Motor neuron (in vitro differentiated cells): ENCODE results near the gene ZNF593OS. TPM values are rescaled to one million over a fixed set of nuclear protein-coding genes. Genes with fewer than 3 reads are reported as not detected.

Experiments used
- ATAC-seq, 8 experiments: fragments of 200-7000 bp; cut with Tn5 transposase; replicated peaks in 6 of 8; 2 replicates each; pipeline ENCODE4 v1.8.0; 2021; ENCODE audit warnings: mild to moderate bottlenecking in 8 of 8, moderate library complexity in 8 of 8
- H3K27ac ChIP-seq, 2 donors: fragments of 250-450 bp; sonication (Bioruptor Pico); 2 replicates each; pipeline ENCODE4 v1.9.0; 2021; ENCODE audit warnings: antibody characterized with exemption in 2 of 2, mild to moderate bottlenecking in 2 of 2, moderate library complexity in 1 of 2
- H3K4me1 ChIP-seq, 2 donors: fragments of 250-450 bp; sonication (Bioruptor Pico); replicated peaks in 1 of 2; 2 replicates each; pipeline ENCODE4 v1.6.1; 2021; ENCODE audit warnings: antibody characterized with exemption in 2 of 2, mild to moderate bottlenecking in 2 of 2, moderate library complexity in 1 of 2
- H3K4me3 ChIP-seq, 5 donors: fragments of 250-450 bp; sonication (Bioruptor Pico); 2 replicates each; pipeline ENCODE4 v1.9.0; 2021; ENCODE audit warnings: antibody characterized with exemption in 5 of 5, mild to moderate bottlenecking in 5 of 5, moderate library complexity in 4 of 5
- WGBS, 10 experiments: fragments of 450-650 bp; shearing (Covaris generic); methylation state at CpG; one replicate each; pipeline ENCODE4 v1.0.0; 2022; 5-methylcytosine and 5-hydroxymethylcytosine counted together
- in situ Hi-C, 9 experiments: fragments of 400-800 bp; cut with MboI; loops; one replicate each; pipeline ENCODE4 v1.15.0; 2021; ENCODE audit warnings: low sequenced_read_pairs in 9 of 9, low pct_unique_long_range_greater_than_20kb in 2 of 9; ENCODE audit not compliant: unreplicated experiment in 9 of 9
- total RNA-seq, 8 experiments: library from RNA; unstranded; fragments of 300-600 nt; gene quantifications; 2 replicates each; pipeline versions ENCODE4 v1.2.3 to v1.2.4, GENCODE V29; 2022

ZNF593OS gene
- total RNA-seq, 8 experiments from 2014 or later: 0.54 to 5.7 (median 3.5) TPM

GRCh38 chr1:26161415-26162219, 10.0 kb downstream of the ZNF593OS start:
- in situ Hi-C loops: no loop called here
- Histone ChIP-seq H3K4me1 (peaks cover 30 to 57% of the 10 kb centered on the region in 2 donors), H3K4me3 (peak overlapping the region; percentile 22 to 39 (median 26)), H3K27ac (peak overlapping the region in 1 of 2 donors; percentile 1)
- peak; percentile 60 to 75 (median 68) for ATAC-seq
- WGBS, 10 experiments: 0 to 24% (median 5%) methylated on average over 2 to 19 of the region's 98 CpGs; no CpG with 5 or more reads in 4 of the 10 experiments

GRCh38 chr1:26160527-26161414, 10.9 kb downstream of the ZNF593OS start:
- WGBS, 10 experiments: 25 to 100% (median 63%) methylated on average over 1 to 12 of the region's 18 CpGs; no CpG with 5 or more reads in 3 of the 10 experiments
- Histone ChIP-seq H3K4me1 (peaks cover 38 to 66% of the 10 kb centered on the region in 2 donors), H3K4me3 (peak overlapping the region; percentile 22 to 39 (median 26)), H3K27ac (no peak overlapping the region)
- in situ Hi-C loops: no loop called here
- ATAC-seq: peak in 2 of 8 experiments; percentile 16 to 18

- Histone ChIP-seq H3K4me3 (no peak overlapping the region), H3K27ac (no peak overlapping the region), H3K4me1 (peaks cover 49 to 68% of the 10 kb centered on the region in 2 donors)
- in situ Hi-C loops: loop anchor here in 2 of 9 experiments (10.0 kb wide), 1 partner anchor 55 kb away; no protein-coding TSS in a partner anchor
- WGBS, 10 experiments: 0 to 100% (median 31%) methylated on average over 1 to 4 of the region's 4 CpGs; no CpG with 5 or more reads in 4 of the 10 experiments
- ATAC-seq: no peak
These were observed 11.9 kb downstream of the ZNF593OS start for GRCh38 chr1:26159743-26160039.

- in situ Hi-C loops: loop anchor here in 2 of 9 experiments (10.0 kb wide), 1 partner anchor 54 kb away; no protein-coding TSS in a partner anchor
- peak in 2 of 8 experiments; percentile 3 to 10 for ATAC-seq
- no peak within 1 kb of the TSS for H3K27ac ChIP-seq
These were observed 12.5 kb downstream of the ZNF593OS start, which contains the start of gene FAM110D for GRCh38 chr1:26158908-26159742. Gene FAM110D (plus strand): TSS chr1:26159079. CDS start chr1:26161292, 2,213 bp downstream.

GRCh38 chr1:26158271-26158907, 13.2 kb downstream of the ZNF593OS start:
- no peak overlapping the region for H3K27ac ChIP-seq
- peaks cover 47 to 63% of the 10 kb centered on the region in 2 donors for H3K4me1 ChIP-seq
- 58 to 100% (median 70%) methylated on average over 1 to 5 of the region's 5 CpGs; no CpG with 5 or more reads in 5 of the 10 experiments for WGBS, 10 experiments
- ATAC-seq: no peak
- in situ Hi-C loops: loop anchor here in 2 of 9 experiments (10.0 kb wide), 1 partner anchor 54 kb away; no protein-coding TSS in a partner anchor
- H3K4me3 ChIP-seq: no peak overlapping the region

More at GRCh38 chr1:26158908-26159742, 12.5 kb downstream of the ZNF593OS start, which contains the start of gene FAM110D:
- no peak within 1 kb of the TSS for H3K4me3 ChIP-seq
- WGBS, 10 experiments: 0 to 67% (median 27%) methylated on average over 1 to 5 of the region's 6 CpGs; no CpG with 5 or more reads in 4 of the 10 experiments
- peaks cover 47 to 69% of the 10 kb centered on the region in 2 donors for H3K4me1 ChIP-seq

- 0 to 60% (median 52%) methylated on average over 2 to 3 of the region's 12 CpGs; no CpG with 5 or more reads in 7 of the 10 experiments for WGBS, 10 experiments
- in situ Hi-C loops: loop anchor here in 2 of 9 experiments (10.0 kb wide), 1 partner anchor 52 kb away; no protein-coding TSS in a partner anchor
- peaks cover 47 to 60% of the 10 kb centered on the region in 2 donors for H3K4me1 ChIP-seq
- no peak overlapping the region for H3K4me3 ChIP-seq
- H3K27ac ChIP-seq: no peak overlapping the region
- ATAC-seq: peak in 3 of 8 experiments; percentile 4 to 50 (median 14)
These were observed 15.2 kb downstream of the ZNF593OS start for GRCh38 chr1:26156285-26157038.

GRCh38 chr1:26155370-26156284, 16.0 kb downstream of the ZNF593OS start:
- in situ Hi-C loops: loop anchor here in 2 of 9 experiments (10.0 kb wide), 1 partner anchor 51 kb away; no protein-coding TSS in a partner anchor
- WGBS, 10 experiments: 0 to 85% (median 59%) methylated on average over 1 to 13 of the region's 21 CpGs; no CpG with 5 or more reads in 2 of the 10 experiments
- Histone ChIP-seq H3K4me3 (no peak overlapping the region), H3K4me1 (peaks cover 40 to 52% of the 10 kb centered on the region in 2 donors), H3K27ac (no peak overlapping the region)
- peak in 4 of 8 experiments; percentile 12 to 34 (median 20) for ATAC-seq

- ATAC-seq: peak; percentile 11 to 68 (median 58)
- in situ Hi-C loops: loop anchor here in 2 of 9 experiments (10.0 kb wide), 1 partner anchor 50 kb away; no protein-coding TSS in a partner anchor
- 0 to 57% (median 32%) methylated on average over 1 to 6 of the region's 9 CpGs; no CpG with 5 or more reads in 4 of the 10 experiments for WGBS, 10 experiments
These were observed 16.9 kb downstream of the ZNF593OS start for GRCh38 chr1:26154750-26155149.

GRCh38 chr1:26153966-26154532, 17.6 kb downstream of the ZNF593OS start:
- 38 to 90% (median 72%) methylated on average over 2 to 5 of the region's 5 CpGs; no CpG with 5 or more reads in 1 of the 10 experiments for WGBS, 10 experiments
- H3K4me3 ChIP-seq: no peak overlapping the region
- no peak for ATAC-seq
- no peak overlapping the region for H3K27ac ChIP-seq
- in situ Hi-C loops: loop anchor here in 2 of 9 experiments (10.0 kb wide), 1 partner anchor 49 kb away; no protein-coding TSS in a partner anchor
- H3K4me1 ChIP-seq: peaks cover 28 to 39% of the 10 kb centered on the region in 2 donors

More at GRCh38 chr1:26154750-26155149, 16.9 kb downstream of the ZNF593OS start:
- H3K4me1 ChIP-seq: peaks cover 35 to 46% of the 10 kb centered on the region in 2 donors
- no peak overlapping the region for H3K4me3 ChIP-seq
- H3K27ac ChIP-seq: peak overlapping the region in 1 of 2 donors; percentile 39

GRCh38 chr1:26148887-26149286, 22.7 kb downstream of the ZNF593OS start:
- in situ Hi-C loops: no loop called here
- peaks cover 0 to 2% of the 10 kb centered on the region in 2 donors for H3K4me1 ChIP-seq
- no peak overlapping the region for H3K27ac ChIP-seq
- no peak for ATAC-seq
- H3K4me3 ChIP-seq: no peak overlapping the region
